Measurements from ENCODE around the gene AGBL1.
"Not testable (repeated sequence)": the region's sequence is repeated elsewhere in the genome, so short reads cannot be mapped to it uniquely, and the experiment has no call there.

Gene AGBL1

DNA sequence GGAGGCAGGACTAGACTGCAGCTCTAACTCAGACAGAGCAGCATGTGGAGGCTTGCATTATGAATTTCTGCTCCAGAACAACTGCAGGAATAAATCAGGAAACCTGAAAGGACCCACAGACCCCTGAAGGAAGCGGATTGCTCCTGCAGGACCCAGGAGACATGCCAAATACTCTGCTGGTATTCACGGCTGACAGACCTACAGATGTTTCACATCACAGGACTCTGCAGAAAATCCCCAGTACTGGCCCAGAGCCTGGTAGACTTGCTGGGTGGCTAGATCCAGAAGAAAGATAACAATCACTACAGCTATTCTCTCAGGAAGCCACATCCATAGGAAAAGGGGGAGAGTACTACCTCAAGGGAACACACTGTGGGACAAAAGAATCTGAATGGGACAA is 942.1 kb downstream of the AGBL1 start:
- no peak for DNase-seq (ENCODE audit: low read depth)
- TF ChIP-seq, protein P1, sequence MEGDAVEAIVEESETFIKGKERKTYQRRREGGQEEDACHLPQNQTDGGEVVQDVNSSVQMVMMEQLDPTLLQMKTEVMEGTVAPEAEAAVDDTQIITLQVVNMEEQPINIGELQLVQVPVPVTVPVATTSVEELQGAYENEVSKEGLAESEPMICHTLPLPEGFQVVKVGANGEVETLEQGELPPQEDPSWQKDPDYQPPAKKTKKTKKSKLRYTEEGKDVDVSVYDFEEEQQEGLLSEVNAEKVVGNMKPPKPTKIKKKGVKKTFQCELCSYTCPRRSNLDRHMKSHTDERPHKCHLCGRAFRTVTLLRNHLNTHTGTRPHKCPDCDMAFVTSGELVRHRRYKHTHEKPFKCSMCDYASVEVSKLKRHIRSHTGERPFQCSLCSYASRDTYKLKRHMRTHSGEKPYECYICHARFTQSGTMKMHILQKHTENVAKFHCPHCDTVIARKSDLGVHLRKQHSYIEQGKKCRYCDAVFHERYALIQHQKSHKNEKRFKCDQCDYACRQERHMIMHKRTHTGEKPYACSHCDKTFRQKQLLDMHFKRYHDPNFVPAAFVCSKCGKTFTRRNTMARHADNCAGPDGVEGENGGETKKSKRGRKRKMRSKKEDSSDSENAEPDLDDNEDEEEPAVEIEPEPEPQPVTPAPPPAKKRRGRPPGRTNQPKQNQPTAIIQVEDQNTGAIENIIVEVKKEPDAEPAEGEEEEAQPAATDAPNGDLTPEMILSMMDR (IDR thresholded peaks at IDR 0.05; ENCODE audit: insufficient read depth, low read depth, low read length, missing control alignments) = no peak

DNA sequence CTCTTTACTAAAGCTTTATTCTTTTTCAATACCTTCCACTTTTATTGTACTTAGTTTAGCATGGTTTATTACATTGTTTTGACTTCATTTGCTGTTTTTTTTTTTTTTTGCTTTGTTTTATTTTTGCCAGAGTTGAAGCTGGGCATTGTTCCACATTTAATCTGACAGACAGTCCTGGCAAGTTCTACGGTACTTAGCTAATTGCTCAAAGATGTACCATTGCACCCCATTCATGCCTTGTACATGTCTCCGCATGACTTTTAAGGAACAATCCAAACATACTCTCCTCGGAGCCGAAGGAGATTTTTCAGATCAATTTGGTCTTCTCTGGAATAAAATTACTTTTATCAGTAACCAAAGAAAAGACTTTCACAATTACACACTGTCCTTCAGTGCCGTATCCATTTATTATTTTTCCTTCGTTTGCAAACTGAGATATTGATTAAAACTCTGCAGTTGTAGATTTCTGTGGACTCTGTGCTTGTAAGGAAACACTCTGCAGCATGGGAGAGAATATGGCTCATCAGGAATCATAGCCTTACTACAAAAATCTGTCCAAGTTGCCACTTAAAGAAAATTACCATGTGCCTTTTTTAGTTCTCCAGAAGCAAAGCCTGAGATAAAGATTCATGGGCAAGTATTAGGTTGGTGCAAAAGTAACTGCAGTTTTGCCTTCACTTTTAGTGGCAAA is 952.0 kb downstream of the AGBL1 start:
- TF ChIP-seq, protein P1 (IDR thresholded peaks at IDR 0.05; ENCODE audit: insufficient read depth, low read depth, low read length, missing control alignments) = no peak
- H3K4me3 ChIP-seq (ENCODE audit: low read depth, low read length) = no peak overlapping the region
- no peak for DNase-seq (ENCODE audit: low read depth)

More for the DNA sequence above, 942.1 kb downstream of the AGBL1 start:
- no peak overlapping the region for H3K4me3 ChIP-seq (ENCODE audit: low read depth, low read length)

DNA sequence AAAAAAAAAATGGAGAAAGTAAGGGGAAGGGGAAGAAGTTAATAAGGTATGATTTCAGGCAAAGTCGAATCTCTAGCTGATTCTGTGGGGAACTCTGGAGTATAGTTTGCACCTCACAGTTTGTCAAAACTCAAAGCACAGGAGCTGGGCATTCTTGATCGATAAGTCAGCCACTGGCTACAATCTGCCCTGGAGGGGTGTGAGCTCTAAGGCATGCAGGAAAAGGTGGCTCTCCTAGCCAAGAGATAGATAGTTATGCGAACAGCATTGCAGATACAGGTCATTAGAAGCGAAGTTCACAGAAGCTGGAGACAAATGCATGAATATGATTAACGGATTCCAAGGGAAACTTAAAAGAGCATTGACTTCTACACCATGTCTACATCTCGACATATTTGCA is 952.6 kb downstream of the AGBL1 start:
- TF ChIP-seq, protein P1 (IDR thresholded peaks at IDR 0.05; ENCODE audit: insufficient read depth, low read depth, low read length, missing control alignments) = no peak
- DNase-seq (ENCODE audit: low read depth) = no peak

DNA sequence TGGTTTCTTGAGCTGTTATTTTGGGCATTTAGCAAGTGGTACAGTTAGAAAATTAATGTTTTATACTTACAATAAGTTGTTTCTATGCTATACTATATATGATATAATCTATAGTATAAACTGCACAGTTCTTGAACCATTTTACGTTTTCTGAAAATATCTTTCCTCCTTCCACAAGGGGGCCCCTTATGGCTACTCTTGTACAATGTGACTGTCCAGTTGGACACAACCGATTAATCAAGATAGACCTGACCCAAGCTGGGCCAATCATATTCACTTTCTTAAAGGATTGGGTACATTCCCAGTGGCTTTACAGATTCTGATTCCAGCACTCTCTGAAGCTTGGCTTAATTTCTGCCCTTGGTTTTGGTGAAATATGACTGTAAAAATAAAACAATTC is 953.4 kb downstream of the AGBL1 start:
- TF ChIP-seq, protein P1 (IDR thresholded peaks at IDR 0.05; ENCODE audit: insufficient read depth, low read depth, low read length, missing control alignments) = no peak
- H3K4me3 ChIP-seq (ENCODE audit: low read depth, low read length) = no peak overlapping the region

More for the DNA sequence above, 952.6 kb downstream of the AGBL1 start:
- no peak overlapping the region for H3K4me3 ChIP-seq (ENCODE audit: low read depth, low read length)

DNA sequence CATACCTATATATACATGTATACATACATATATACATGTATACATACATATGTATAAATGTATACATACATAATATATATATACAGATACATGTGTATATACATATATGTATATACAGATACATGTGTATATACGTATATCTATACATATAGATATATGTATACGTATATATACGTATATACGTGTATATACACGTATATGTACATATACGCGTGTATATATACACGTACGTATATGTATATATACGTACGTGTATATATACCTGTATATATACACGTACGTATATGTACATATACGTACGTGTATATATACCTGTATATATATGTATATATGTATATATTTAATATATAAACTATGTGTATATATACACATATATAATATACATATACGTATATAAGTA is 955.2 kb downstream of the AGBL1 start:
- TF ChIP-seq, protein P1 (IDR thresholded peaks at IDR 0.05; ENCODE audit: insufficient read depth, low read depth, low read length, missing control alignments) = no peak
- DNase-seq (ENCODE audit: low read depth) = no peak
- no peak overlapping the region for H3K4me3 ChIP-seq (ENCODE audit: low read depth, low read length)

More for the DNA sequence above, 953.4 kb downstream of the AGBL1 start:
- DNase-seq (ENCODE audit: low read depth) = no peak

DNA sequence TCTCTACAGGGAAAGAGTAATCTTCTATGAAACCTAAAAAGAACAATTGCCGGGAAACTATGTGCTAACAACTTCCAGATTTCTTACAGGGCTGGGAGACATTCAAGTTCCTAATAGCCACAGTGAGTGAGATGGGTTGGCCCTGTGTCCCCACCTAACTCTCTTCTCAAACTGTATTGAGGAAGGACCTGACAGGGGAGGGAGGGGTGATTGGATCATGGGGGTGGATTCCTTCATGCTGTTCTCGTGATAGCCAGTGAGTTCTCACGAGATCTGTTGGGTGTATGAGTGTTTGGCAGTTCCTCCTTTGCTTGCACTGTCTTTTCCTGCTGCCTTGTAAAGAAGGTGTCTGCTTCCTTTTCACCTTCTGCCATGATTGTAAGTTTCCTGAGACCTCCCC is 958.7 kb downstream of the AGBL1 start:
- no peak for DNase-seq (ENCODE audit: low read depth)
- TF ChIP-seq, protein P1 (IDR thresholded peaks at IDR 0.05; ENCODE audit: insufficient read depth, low read depth, low read length, missing control alignments) = no peak
- H3K4me3 ChIP-seq (ENCODE audit: low read depth, low read length) = no peak overlapping the region

DNA sequence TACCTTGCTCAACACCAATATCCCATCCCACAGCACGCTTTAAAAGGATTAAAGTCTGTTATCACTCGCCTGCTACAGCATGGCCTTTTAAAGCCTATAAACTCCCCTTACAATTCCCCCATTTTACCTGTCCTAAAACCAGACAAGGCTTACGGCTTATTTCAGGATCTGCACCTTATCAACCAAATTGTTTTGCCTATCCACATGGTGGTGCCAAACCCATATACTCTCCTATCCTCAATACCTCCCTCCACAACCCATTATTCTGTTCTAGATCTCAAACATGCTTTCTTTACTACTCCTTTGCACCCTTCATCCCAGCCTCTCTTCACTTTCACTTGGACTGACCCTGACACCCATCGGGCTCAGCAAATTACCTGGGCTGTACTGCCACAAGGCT is 962.9 kb downstream of the AGBL1 start:
- DNase-seq (ENCODE audit: low read depth); H3K4me3 ChIP-seq (ENCODE audit: low read depth, low read length): not testable (repeated sequence)
